ENCODE measurements around the gene ATG16L1. TPM values are rescaled to one million over a fixed set of nuclear protein-coding genes. Genes with fewer than 3 reads are reported as not detected.
"Not testable (repeated sequence)": the region's sequence is repeated elsewhere in the genome, so short reads cannot be mapped to it uniquely, and the experiment has no call there.

The ATG16L1 gene
- total and polyA plus RNA-seq, 2 donors (not counting 3 experiments of a cell fraction or from before 2014, with no cell fraction given) = 18.1 to 29.8 TPM

- Histone ChIP-seq H2AFZ (ENCODE audit: low read depth, low read length) (no peak overlapping the region), H3K9me1 (replicated peaks; ENCODE audit: control insufficient read depth, extremely low read depth, insufficient read depth, low read length) (no peaks in the 10 kb centered on the region), H3K4me1 (ENCODE audit: control insufficient read depth, extremely low read depth, insufficient read depth, low read length) (no peaks in the 10 kb centered on the region), H3K79me2 (ENCODE audit: control insufficient read depth, insufficient read depth, low read length) (no peaks in the 10 kb centered on the region), H3K4me2 (ENCODE audit: insufficient read depth, low read length) (no peak overlapping the region), H3K36me3 (ENCODE audit: control insufficient read depth in 2 of 2, extremely low read depth in 1 of 2, insufficient read depth in 2 of 2, low read length in 2 of 2) (no peaks in the 10 kb centered on the region), H3K9me3 (replicated peaks; ENCODE audit: control insufficient read depth, insufficient read depth, low read length) (no peaks in the 10 kb centered on the region), H4K20me1 (replicated peaks; ENCODE audit: control insufficient read depth, extremely low read depth, insufficient read depth, low read length) (no peaks in the 10 kb centered on the region), H3K4me3 (replicated peaks in 1 of 3; ENCODE audit: insufficient read depth in 1 of 3, low read depth in 1 of 3, low read length in 3 of 3) (no peak overlapping the region), H3K27me3 (ENCODE audit: control insufficient read depth in 2 of 2, insufficient read depth in 2 of 2, low read length in 2 of 2) (no peaks in the 10 kb centered on the region), H3K27ac (ENCODE audit: insufficient read depth, low read depth, low read length) (no peak overlapping the region), H3K9ac (replicated peaks; ENCODE audit: extremely low read depth, insufficient read depth, low read length) (no peak overlapping the region)
- no peak for FAIRE-seq
- intact Hi-C loops (cut with micrococcal nuclease) = no loop called here
- CTCF ChIA-PET = interaction anchor here (0.9 to 1.6 kb wide), 3 partner anchors 14 to 22 kb away, joined by 3 to 5 read pairs (median 4); partner anchors contain the start of gene DGKD
- DNase-seq (ENCODE audit: low read depth, low spot score) = no peak
- no TSS peak for BruUV-seq (replicated peaks)
- TF ChIP-seq MYC (IDR thresholded peaks at IDR 0.05; ENCODE audit: low read depth, low read length) (no peak), EZH2 (IDR thresholded peaks at IDR 0.05; ENCODE audit: borderline replicate concordance, low read depth, low read length, severe bottlenecking) (no peak), CTCF (IDR thresholded peaks at IDR 0.05; ENCODE audit: extremely low read depth in 1 of 2, insufficient read depth in 1 of 2, low read depth in 1 of 2, low read length in 2 of 2) (no peak), MAX (IDR thresholded peaks at IDR 0.05; ENCODE audit: insufficient read depth, insufficient read length) (no peak), POLR2A (IDR thresholded peaks at IDR 0.05; ENCODE audit: low read depth, low read length) (no peak), JUN (IDR thresholded peaks at IDR 0.05; ENCODE audit: borderline replicate concordance, insufficient read depth, insufficient read length, low read depth) (no peak)
- POLR2A ChIA-PET = no interaction called here
- dilution Hi-C loops (cut with MboI; ENCODE audit: extremely low pct_ligation_motif_present, low sequenced_read_pairs) = no loop called here
Measured at GRCh38 chr2:233332125-233332524, 80.7 kb downstream of the ATG16L1 start.

GRCh38 chr2:233334915-233335314 lies 83.4 kb downstream of the ATG16L1 start:
- ChIA-PET POLR2A (no interaction called here), CTCF (no interaction called here)
- no peak overlapping the region for H3K4me2 ChIP-seq (ENCODE audit: insufficient read depth, low read length)
- no TSS peak for BruUV-seq (replicated peaks)
- H4K20me1 ChIP-seq (replicated peaks; ENCODE audit: control insufficient read depth, extremely low read depth, insufficient read depth, low read length) = no peaks in the 10 kb centered on the region
- intact Hi-C loops (cut with micrococcal nuclease) (no loop called here), dilution Hi-C loops (cut with MboI; ENCODE audit: extremely low pct_ligation_motif_present, low sequenced_read_pairs) (no loop called here)
- H3K79me2 ChIP-seq (ENCODE audit: control insufficient read depth, insufficient read depth, low read length) = no peaks in the 10 kb centered on the region
- no peak overlapping the region for H3K27ac ChIP-seq (ENCODE audit: insufficient read depth, low read depth, low read length)
- no peak overlapping the region for H3K4me3 ChIP-seq (replicated peaks in 1 of 3; ENCODE audit: insufficient read depth in 1 of 3, low read depth in 1 of 3, low read length in 3 of 3)
- H3K9me1 ChIP-seq (replicated peaks; ENCODE audit: control insufficient read depth, extremely low read depth, insufficient read depth, low read length) = no peaks in the 10 kb centered on the region
- no peaks in the 10 kb centered on the region for H3K4me1 ChIP-seq (ENCODE audit: control insufficient read depth, extremely low read depth, insufficient read depth, low read length)
- H3K9ac ChIP-seq (replicated peaks; ENCODE audit: extremely low read depth, insufficient read depth, low read length) = no peak overlapping the region
- no peak overlapping the region for H2AFZ ChIP-seq (ENCODE audit: low read depth, low read length)
- peaks cover 0 to 2% of the 10 kb centered on the region in 2 experiments for H3K27me3 ChIP-seq (ENCODE audit: control insufficient read depth in 2 of 2, insufficient read depth in 2 of 2, low read length in 2 of 2)
- no peaks in the 10 kb centered on the region for H3K9me3 ChIP-seq (replicated peaks; ENCODE audit: control insufficient read depth, insufficient read depth, low read length)
- no peaks in the 10 kb centered on the region for H3K36me3 ChIP-seq (ENCODE audit: control insufficient read depth in 2 of 2, extremely low read depth in 1 of 2, insufficient read depth in 2 of 2, low read length in 2 of 2)
- TF ChIP-seq MYC (IDR thresholded peaks at IDR 0.05; ENCODE audit: low read depth, low read length) (no peak), FOS (IDR thresholded peaks at IDR 0.05; ENCODE audit: borderline replicate concordance, insufficient read depth, low read length) (no peak), EZH2 (IDR thresholded peaks at IDR 0.05; ENCODE audit: borderline replicate concordance, low read depth, low read length, severe bottlenecking) (no peak), POLR2AphosphoS5 (IDR thresholded peaks at IDR 0.05; ENCODE audit: insufficient read depth, low read depth, low read length) (no peak)
- FAIRE-seq (no peak), DNase-seq (ENCODE audit: low read depth, low spot score) (no peak)

GRCh38 chr2:233336091-233336490 lies 84.6 kb downstream of the ATG16L1 start:
- intact Hi-C loops (cut with micrococcal nuclease); BruUV-seq (replicated peaks); H3K27ac ChIP-seq (ENCODE audit: insufficient read depth, low read depth, low read length); H3K9me1 ChIP-seq (replicated peaks; ENCODE audit: control insufficient read depth, extremely low read depth, insufficient read depth, low read length); H3K9me3 ChIP-seq (replicated peaks; ENCODE audit: control insufficient read depth, insufficient read depth, low read length); H3K36me3 ChIP-seq (ENCODE audit: control insufficient read depth in 2 of 2, extremely low read depth in 1 of 2, insufficient read depth in 2 of 2, low read length in 2 of 2); H3K79me2 ChIP-seq (ENCODE audit: control insufficient read depth, insufficient read depth, low read length); H3K4me1 ChIP-seq (ENCODE audit: control insufficient read depth, extremely low read depth, insufficient read depth, low read length); CTCF ChIA-PET; DNase-seq (ENCODE audit: low read depth, low spot score); H3K27me3 ChIP-seq (ENCODE audit: control insufficient read depth in 2 of 2, insufficient read depth in 2 of 2, low read length in 2 of 2); dilution Hi-C loops (cut with MboI; ENCODE audit: extremely low pct_ligation_motif_present, low sequenced_read_pairs); H2AFZ ChIP-seq (ENCODE audit: low read depth, low read length); H3K4me3 ChIP-seq (replicated peaks in 1 of 3; ENCODE audit: insufficient read depth in 1 of 3, low read depth in 1 of 3, low read length in 3 of 3); H3K9ac ChIP-seq (replicated peaks; ENCODE audit: extremely low read depth, insufficient read depth, low read length); POLR2A ChIA-PET; FAIRE-seq; H4K20me1 ChIP-seq (replicated peaks; ENCODE audit: control insufficient read depth, extremely low read depth, insufficient read depth, low read length); H3K4me2 ChIP-seq (ENCODE audit: insufficient read depth, low read length): not testable (repeated sequence)
